ENCODE data around the gene CARMIL1.
A peak's percentile ranks its signal among the peaks of the same experiment; 100 is the strongest.

CARMIL1 gene

DNA sequence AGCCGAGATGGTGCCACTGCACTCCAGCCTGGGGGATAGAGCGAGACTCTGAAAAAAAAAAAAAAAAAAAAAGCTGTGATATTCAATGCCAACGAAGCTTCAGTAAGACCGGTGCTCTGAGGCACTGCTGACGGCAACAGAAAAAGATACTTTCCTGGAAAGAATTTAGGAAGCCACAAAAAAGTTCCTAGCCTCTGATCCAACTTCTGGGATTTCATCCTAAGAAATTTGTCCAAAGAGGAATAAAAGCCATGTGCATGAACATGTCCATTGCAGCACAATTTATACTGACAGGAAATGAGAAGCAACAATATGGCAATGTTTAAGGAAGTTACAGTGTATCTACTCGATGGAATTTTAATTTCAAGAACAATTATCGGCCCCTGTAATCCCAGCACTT lies 24.5 kb upstream of the CARMIL1 start:
- TF ChIP-seq, protein P1, sequence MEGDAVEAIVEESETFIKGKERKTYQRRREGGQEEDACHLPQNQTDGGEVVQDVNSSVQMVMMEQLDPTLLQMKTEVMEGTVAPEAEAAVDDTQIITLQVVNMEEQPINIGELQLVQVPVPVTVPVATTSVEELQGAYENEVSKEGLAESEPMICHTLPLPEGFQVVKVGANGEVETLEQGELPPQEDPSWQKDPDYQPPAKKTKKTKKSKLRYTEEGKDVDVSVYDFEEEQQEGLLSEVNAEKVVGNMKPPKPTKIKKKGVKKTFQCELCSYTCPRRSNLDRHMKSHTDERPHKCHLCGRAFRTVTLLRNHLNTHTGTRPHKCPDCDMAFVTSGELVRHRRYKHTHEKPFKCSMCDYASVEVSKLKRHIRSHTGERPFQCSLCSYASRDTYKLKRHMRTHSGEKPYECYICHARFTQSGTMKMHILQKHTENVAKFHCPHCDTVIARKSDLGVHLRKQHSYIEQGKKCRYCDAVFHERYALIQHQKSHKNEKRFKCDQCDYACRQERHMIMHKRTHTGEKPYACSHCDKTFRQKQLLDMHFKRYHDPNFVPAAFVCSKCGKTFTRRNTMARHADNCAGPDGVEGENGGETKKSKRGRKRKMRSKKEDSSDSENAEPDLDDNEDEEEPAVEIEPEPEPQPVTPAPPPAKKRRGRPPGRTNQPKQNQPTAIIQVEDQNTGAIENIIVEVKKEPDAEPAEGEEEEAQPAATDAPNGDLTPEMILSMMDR (IDR thresholded peaks at IDR 0.05; ENCODE audit: insufficient read depth, missing control alignments): no peak
- FAIRE-seq (no peak), DNase-seq (ENCODE audit: insufficient read length, low spot score) (no peak)

DNA sequence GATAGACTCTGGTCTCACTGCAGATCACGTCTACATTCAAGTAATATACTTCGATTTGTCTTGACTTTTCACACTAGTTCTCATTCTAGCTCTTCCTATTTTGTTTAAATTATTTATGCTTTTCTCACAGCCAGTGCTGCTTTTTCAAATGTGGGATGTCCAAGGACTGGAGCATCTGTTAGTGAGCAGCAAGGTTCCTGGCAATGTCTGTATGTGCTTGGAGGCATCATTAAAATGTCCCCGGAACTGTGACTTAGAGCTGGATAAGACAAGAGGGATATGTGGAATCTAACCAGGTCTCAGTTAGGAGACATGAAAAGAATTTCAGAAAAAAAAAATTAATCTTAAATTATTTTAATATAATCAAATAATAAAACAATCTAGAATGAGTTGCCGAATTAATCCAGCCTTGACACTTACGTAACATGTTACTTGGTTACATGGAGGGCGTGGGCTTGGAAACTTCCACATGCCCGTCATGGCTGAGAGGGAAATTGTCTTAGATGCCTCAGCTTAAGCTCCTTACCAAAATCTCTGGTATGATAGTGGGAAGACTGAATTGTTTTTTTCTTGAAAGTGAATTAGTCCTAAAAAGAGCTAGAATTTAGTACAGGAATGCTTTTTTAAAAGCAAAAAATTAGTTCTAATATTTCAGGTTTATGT lies 21.4 kb upstream of the CARMIL1 start:
- TF ChIP-seq, protein P1 (IDR thresholded peaks at IDR 0.05; ENCODE audit: insufficient read depth, missing control alignments): no peak
- peak; percentile 51 for FAIRE-seq
- no peak for DNase-seq (ENCODE audit: insufficient read length, low spot score)

DNA sequence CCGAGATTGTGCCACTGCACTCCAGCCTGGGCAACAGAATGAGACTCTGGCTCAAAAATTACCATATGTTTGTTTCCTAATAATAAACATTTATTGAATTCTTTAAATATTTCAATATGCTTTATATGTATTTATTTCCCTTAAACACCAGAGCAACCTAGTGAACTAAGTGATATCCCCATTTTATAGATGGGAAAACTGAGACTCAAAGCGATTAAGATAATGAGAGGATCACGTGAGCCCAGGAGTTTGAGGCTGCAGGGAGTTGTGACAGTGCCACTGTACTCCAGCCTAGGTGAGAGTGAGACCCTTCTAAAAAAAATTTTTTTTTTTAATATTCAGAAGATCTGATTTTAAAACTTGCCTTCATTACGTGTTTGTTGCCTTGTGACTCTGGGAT lies 19.4 kb upstream of the CARMIL1 start:
- no peak for FAIRE-seq
- TF ChIP-seq, protein P1 (IDR thresholded peaks at IDR 0.05; ENCODE audit: insufficient read depth, missing control alignments): no peak
- DNase-seq (ENCODE audit: insufficient read length, low spot score): no peak

DNA sequence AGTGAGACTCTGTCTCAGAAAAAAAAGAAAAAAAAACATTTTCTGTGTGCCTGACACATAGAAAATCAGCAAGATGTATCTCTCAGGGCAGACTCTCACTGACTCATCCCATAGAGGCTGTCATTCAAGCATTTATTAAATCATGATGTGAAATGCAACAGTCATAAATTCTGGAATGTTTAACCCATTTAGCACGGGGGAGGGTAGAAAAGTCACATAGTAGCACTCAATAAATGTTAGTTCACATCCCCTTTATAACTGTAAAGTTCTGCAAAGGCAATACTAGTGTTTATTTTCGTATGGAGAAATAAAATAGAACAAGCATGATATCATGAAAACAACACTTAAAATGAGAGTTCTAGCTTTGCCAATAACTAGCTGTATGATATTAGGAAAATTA lies 15.5 kb upstream of the CARMIL1 start:
- TF ChIP-seq, protein P1 (IDR thresholded peaks at IDR 0.05; ENCODE audit: insufficient read depth, missing control alignments): no peak
- DNase-seq (ENCODE audit: insufficient read length, low spot score) (no peak), FAIRE-seq (no peak)

DNA sequence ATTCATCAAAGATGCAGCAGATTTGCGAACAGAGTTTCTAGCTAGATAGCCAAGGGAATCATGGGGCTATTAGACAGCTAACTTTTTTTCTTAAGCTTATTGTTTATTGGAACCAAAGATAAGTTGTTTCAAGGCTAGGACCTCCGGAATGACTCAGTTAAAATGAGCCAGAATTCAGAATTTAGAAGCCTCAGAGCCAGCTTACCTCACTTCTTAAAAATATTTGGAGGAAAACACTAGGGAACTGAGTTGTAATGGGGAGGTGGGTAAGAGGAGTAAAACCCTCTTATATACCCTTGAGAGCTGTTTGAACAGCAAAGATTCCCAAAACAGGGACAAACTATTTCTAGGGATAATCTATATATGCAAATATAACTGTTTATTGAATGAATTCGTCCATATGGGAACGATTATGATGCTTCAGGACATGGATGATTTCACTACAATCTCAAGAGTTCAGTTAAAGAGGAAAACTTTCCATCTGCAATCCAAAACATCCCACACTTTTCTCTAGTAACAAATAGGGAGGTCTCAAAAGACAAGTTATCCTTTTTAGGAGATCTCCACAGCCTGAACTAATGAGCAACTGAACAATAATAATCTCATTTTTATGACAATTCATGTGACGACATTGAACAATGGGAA lies 12.6 kb upstream of the CARMIL1 start:
- DNase-seq (ENCODE audit: insufficient read length, low spot score) (no peak), FAIRE-seq (no peak)
- TF ChIP-seq, protein P1 (IDR thresholded peaks at IDR 0.05; ENCODE audit: insufficient read depth, missing control alignments): no peak

DNA sequence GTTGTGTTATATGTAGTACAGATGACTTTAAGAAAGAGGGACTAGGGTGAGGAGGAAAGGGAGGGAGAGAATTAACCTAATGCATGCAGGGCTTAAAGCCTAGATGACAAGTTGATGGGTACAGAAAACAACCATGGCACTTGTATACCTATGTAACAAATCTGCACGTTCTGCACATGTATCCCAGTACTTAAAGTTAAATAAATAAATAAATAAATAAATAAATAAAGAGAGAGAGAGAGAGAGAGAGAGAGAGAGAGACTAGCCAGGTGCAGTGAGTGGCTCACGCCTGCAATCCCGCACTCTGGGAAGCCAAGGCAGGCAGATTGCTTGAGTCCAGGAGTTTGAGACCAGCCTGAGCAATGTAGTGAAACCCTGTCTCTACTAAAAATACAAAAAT lies 11.5 kb upstream of the CARMIL1 start:
- DNase-seq (ENCODE audit: insufficient read length, low spot score) (no peak), FAIRE-seq (no peak)
- TF ChIP-seq, protein P1 (IDR thresholded peaks at IDR 0.05; ENCODE audit: insufficient read depth, missing control alignments): no peak

DNA sequence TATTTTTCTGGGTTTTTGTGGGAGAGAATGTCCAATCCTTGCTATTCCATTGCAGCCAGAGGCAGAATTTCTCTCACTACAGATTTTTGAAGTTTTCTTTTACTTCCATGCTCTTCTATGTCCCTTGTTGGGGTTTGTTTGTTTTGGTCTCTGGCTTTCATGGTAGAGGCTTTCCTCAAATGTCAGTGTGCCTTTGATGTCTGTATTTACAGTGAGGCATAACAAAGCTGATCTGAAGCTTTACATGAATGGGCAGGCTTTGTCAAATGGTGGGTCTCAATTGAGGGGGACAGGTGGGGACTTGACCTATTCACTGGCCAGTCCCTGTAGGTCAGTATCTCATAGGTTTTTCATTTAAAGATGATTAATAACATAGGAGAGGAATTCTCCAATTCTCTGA lies 8.6 kb upstream of the CARMIL1 start:
- FAIRE-seq (no peak), DNase-seq (ENCODE audit: insufficient read length, low spot score) (no peak)
- TF ChIP-seq, protein P1 (IDR thresholded peaks at IDR 0.05; ENCODE audit: insufficient read depth, missing control alignments): no peak
